Naive thymus-derived CD8-positive, alpha-beta T cell (primary cell): ENCODE data around the gene QSOX2. TPM values are rescaled to one million over a fixed set of nuclear protein-coding genes. Genes with fewer than 3 reads are reported as not detected.

Experiments
- ATAC-seq, 2 donors: fragments of 150-1000 bp; cut with Tn5 transposase in 1 of 2; sonication (Bioruptor Pico), chemical (Tn5 transposase) in 1 of 2; 1 replicate in 1 of 2; 2 replicates in 1 of 2; pipeline ENCODE4 v1.10.0; 2021; ENCODE audit warnings: mild to moderate bottlenecking in 2 of 2, moderate library complexity in 2 of 2
- POLR2A ChIA-PET: fragments of 350-600 bp; sonication (Branson Sonifier 250); formaldehyde crosslinking; loops from one replicate; lab custom pipeline; 2021; ENCODE audit warnings: antibody characterized with exemption; lab: Charles Lee
- DNase-seq, 10 donors: peaks; one replicate each; pipeline versions ENCODE4 v3.0.0 to v3.0.0-alpha.2; 2020 to 2022
- H3K27ac Mint-ChIP-seq, 10 donors: one replicate each; pipeline ENCODE4 v1.8.0; 2020 to 2022; ENCODE audit warnings: mild to moderate bottlenecking in 10 of 10, mixed read lengths in 10 of 10, moderate library complexity in 4 of 10, inconsistent platforms in 1 of 10
- H3K27me3 Mint-ChIP-seq, 5 donors: one replicate each; pipeline ENCODE4 v1.8.0; 2021 to 2022; ENCODE audit warnings: mixed read lengths in 5 of 5
- H3K36me3 Mint-ChIP-seq, 3 donors: one replicate each; pipeline ENCODE4 v1.8.0; 2020 to 2022; ENCODE audit warnings: mixed read lengths in 3 of 3, mild to moderate bottlenecking in 2 of 3, inconsistent platforms in 1 of 3
- H3K4me1 Mint-ChIP-seq, 4 donors: one replicate each; pipeline ENCODE4 v1.8.0; 2021 to 2022; ENCODE audit warnings: mixed read lengths in 4 of 4
- H3K4me3 Mint-ChIP-seq, 10 donors: one replicate each; pipeline ENCODE4 v1.8.0; 2020 to 2022; ENCODE audit warnings: mild to moderate bottlenecking in 10 of 10, mixed read lengths in 10 of 10, moderate library complexity in 6 of 10, inconsistent platforms in 1 of 10
- H3K9me3 Mint-ChIP-seq, 9 donors: one replicate each; pipeline ENCODE4 v1.8.0; 2020 to 2022; ENCODE audit warnings: mixed read lengths in 9 of 9, mild to moderate bottlenecking in 3 of 9, inconsistent platforms in 1 of 9, moderate library complexity in 1 of 9
- polyA plus RNA-seq, 3 donors: library from polyadenylated mRNA; unstranded; fragments of 300-500 nt; fragmentation: Illumina TruSeq; gene quantifications; one replicate each; pipeline ENCODE4 v1.2.3, GENCODE V29; 2021
- total RNA-seq, 8 experiments: library from RNA in 2 of 8; stranded (reverse) in 2 of 8; gene quantifications; one replicate each; pipeline ENCODE4 v1.2.3 and lab custom pipeline; 2021 to 2026

Gene QSOX2
- total and polyA plus RNA-seq, 5 experiments from 2014 or later: 0.50 to 15.9 (median 0.86) TPM

DNA sequence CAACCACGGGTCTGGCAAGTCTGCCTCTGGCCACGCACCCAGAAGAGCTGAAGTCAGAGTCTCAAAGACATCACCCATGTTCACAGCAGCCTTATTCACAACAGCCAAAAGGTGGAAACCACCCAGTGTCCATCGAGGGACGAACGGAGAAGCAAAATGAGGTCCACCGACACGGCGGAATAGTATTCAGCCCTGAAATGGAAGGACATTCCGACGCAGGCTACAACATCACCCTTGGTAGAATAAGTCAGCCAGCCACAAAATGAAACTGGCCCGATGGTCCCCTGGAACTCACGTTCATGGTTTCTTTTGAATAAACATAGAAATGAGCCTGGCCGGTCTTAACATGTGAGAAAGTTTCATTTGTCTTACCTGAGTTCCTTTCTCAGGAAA lies 41.4 kb upstream of the QSOX2 start:
- DNase-seq (no peak), ATAC-seq (no peak)
- Mint-ChIP-seq H3K4me3 (no peak overlapping the region), H3K4me1 (peaks cover 6 to 9% (median 7%) of the 10 kb centered on the region in 4 donors), H3K9me3 (no peaks in the 10 kb centered on the region), H3K27me3 (peaks cover 0 to 9% (median 6%) of the 10 kb centered on the region in 5 donors), H3K36me3 (no peaks in the 10 kb centered on the region), H3K27ac (no peak overlapping the region)
- POLR2A ChIA-PET: no interaction called here

DNA sequence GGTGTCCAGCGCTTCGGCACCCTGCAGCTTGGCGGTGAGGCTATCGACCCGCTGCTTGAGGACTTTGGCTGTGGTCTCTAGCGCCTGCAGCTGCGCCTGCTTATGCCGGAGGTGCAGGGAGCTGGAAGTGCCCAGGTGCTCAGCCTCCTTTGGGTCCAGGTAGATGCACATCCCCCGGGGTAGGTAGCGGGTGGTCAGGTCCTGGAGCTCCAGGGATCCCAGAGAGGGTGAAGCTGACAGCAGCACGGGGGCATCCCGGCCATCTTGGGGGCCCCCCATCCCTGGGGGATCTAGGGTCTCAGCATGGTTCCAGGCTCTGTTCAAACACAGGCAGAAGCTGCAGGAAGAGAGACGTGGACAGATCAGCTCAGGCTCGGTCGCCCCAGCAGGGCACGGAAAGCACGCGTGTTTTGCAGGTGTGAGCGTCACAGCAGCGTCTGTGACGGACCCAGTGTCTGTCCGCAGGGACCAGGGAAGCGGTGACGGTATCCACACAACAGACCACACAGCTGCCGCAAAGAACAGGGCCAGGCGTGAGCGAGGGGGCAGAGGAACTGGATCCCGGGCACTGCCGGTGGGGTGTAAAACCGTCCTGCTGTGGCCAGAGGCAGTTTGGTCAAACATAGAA lies 40.9 kb upstream of the QSOX2 start:
- no peak overlapping the region for H3K4me3 Mint-ChIP-seq

DNA sequence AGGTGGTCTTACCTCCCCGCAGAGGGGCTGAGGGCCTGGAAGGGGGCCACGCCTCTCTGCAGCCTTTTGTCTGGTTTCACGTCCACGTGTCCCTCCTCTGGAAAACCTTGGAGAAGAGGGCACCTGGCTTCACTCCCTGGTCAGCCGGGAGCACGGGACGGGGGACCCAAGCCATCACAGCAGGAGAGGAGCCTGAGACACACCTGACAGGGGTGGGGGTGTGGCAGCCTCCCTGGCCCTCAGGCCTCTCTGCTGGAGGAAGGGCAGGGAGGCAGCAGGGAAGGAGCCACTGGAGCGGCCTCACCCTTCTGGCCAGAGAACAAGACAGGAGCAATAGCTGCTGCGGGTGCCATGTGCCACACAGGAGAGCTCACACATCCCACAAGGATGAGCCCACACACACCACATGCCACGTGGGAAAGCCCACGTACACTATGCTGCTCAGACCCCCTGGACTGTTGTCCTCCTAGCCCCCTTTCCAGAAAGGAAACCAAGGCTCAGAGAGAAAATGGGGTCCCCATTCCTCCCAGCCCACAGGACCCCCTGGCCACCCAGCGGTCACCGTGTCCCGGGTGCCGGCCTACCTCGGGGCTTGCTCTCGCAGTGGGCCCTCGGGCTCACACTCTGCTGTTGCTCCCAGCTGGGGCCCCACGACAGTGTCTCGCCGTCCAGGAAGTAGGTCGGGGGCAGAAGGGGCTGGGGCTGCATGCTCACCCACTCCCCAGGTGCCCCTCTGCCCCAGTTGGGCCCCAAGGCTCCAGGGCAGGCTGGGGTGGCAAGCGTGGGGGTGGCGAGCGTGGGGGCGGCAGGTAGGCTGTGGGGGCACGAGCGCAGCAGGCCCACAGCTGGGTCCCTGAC lies 40.1 kb upstream of the QSOX2 start:
- no peaks in the 10 kb centered on the region for H3K9me3 Mint-ChIP-seq
- H3K27me3 Mint-ChIP-seq: peaks cover 0 to 9% (median 7%) of the 10 kb centered on the region in 5 donors
- no peak overlapping the region for H3K4me3 Mint-ChIP-seq
- POLR2A ChIA-PET: no interaction called here
- DNase-seq: no peak
- no peak overlapping the region for H3K27ac Mint-ChIP-seq
- no peak for ATAC-seq
- peaks cover 6 to 9% (median 7%) of the 10 kb centered on the region in 4 donors for H3K4me1 Mint-ChIP-seq
- H3K36me3 Mint-ChIP-seq: no peaks in the 10 kb centered on the region

More for the DNA sequence above, 40.9 kb upstream of the QSOX2 start:
- ATAC-seq: no peak
- DNase-seq: no peak
- POLR2A ChIA-PET: no interaction called here
- no peak overlapping the region for H3K27ac Mint-ChIP-seq
- H3K27me3 Mint-ChIP-seq: peaks cover 0 to 9% (median 7%) of the 10 kb centered on the region in 5 donors
- H3K36me3 Mint-ChIP-seq: no peaks in the 10 kb centered on the region
- no peaks in the 10 kb centered on the region for H3K9me3 Mint-ChIP-seq
- H3K4me1 Mint-ChIP-seq: peaks cover 6 to 9% (median 7%) of the 10 kb centered on the region in 4 donors

GRCh38 chr9:136284951-136285350 lies 39.3 kb upstream of the QSOX2 start:
- POLR2A ChIA-PET: no interaction called here
- Mint-ChIP-seq H3K27ac (no peak overlapping the region), H3K9me3 (no peaks in the 10 kb centered on the region), H3K4me1 (peaks cover 6 to 9% (median 7%) of the 10 kb centered on the region in 4 donors), H3K27me3 (peaks cover 0 to 9% (median 7%) of the 10 kb centered on the region in 5 donors), H3K36me3 (no peaks in the 10 kb centered on the region), H3K4me3 (no peak overlapping the region)
- no peak for DNase-seq
- ATAC-seq: no peak

DNA sequence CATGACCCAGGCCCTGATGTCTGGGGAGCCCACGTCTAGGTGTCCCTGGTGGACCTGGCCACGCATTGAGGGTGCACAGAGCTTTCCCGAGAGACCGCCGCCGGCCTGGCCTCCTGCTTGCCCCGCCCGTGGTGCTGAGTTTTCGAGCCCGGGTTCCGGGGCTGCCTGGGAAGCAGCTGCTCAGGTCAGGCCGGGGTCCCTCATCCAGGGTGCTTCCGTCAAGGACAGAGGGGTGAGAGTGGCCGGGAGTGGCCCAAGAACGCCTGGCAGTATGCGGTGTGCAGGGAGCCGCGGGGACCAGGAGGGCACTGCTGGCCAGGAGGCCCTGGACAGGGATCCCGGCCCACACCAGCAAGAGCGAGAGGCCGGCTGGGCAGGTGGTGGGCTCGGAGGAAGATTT lies 38.7 kb upstream of the QSOX2 start:
- Mint-ChIP-seq H3K9me3 (no peaks in the 10 kb centered on the region), H3K4me1 (peaks cover 6 to 9% (median 7%) of the 10 kb centered on the region in 4 donors), H3K27me3 (peaks cover 0 to 9% (median 7%) of the 10 kb centered on the region in 5 donors), H3K27ac (no peak overlapping the region), H3K36me3 (no peaks in the 10 kb centered on the region), H3K4me3 (no peak overlapping the region)
- peak in 1 of 2 donors; percentile 8 for ATAC-seq
- POLR2A ChIA-PET: no interaction called here
- DNase-seq: no peak

GRCh38 chr9:136283291-136284235 lies 38.0 kb upstream of the QSOX2 start:
- H3K4me3 Mint-ChIP-seq: peak overlapping the region in 3 of 10 donors; percentile 23 to 64 (median 43)
- POLR2A ChIA-PET: no interaction called here
- DNase-seq: peak; percentile 48 to 81 (median 66)
- no peaks in the 10 kb centered on the region for H3K9me3 Mint-ChIP-seq
- H3K4me1 Mint-ChIP-seq: peaks cover 6 to 9% (median 7%) of the 10 kb centered on the region in 4 donors
- H3K27me3 Mint-ChIP-seq: peaks cover 0 to 9% (median 7%) of the 10 kb centered on the region in 5 donors
- peak; percentile 96 to 99 for ATAC-seq
- H3K36me3 Mint-ChIP-seq: no peaks in the 10 kb centered on the region
- H3K27ac Mint-ChIP-seq: no peak overlapping the region

- no peak overlapping the region for H3K4me3 Mint-ChIP-seq
- H3K27ac Mint-ChIP-seq: no peak overlapping the region
- no peaks in the 10 kb centered on the region for H3K9me3 Mint-ChIP-seq
- ATAC-seq (no peak), DNase-seq (no peak)
- peaks cover 4 to 9% (median 6%) of the 10 kb centered on the region in 4 donors for H3K4me1 Mint-ChIP-seq
- POLR2A ChIA-PET: no interaction called here
- H3K36me3 Mint-ChIP-seq: no peaks in the 10 kb centered on the region
- peaks cover 0 to 9% (median 5%) of the 10 kb centered on the region in 5 donors for H3K27me3 Mint-ChIP-seq
Measured at GRCh38 chr9:136282272-136282861, 36.8 kb upstream of the QSOX2 start.

GRCh38 chr9:136281421-136282271 lies 36.0 kb upstream of the QSOX2 start:
- H3K36me3 Mint-ChIP-seq: no peaks in the 10 kb centered on the region
- no peak overlapping the region for H3K4me3 Mint-ChIP-seq
- no peak overlapping the region for H3K27ac Mint-ChIP-seq
- peaks cover 3 to 9% (median 6%) of the 10 kb centered on the region in 4 donors for H3K4me1 Mint-ChIP-seq
- DNase-seq: no peak
- ATAC-seq: no peak
- peaks cover 0 to 9% (median 4%) of the 10 kb centered on the region in 5 donors for H3K27me3 Mint-ChIP-seq
- POLR2A ChIA-PET: no interaction called here
- H3K9me3 Mint-ChIP-seq: no peaks in the 10 kb centered on the region

DNA sequence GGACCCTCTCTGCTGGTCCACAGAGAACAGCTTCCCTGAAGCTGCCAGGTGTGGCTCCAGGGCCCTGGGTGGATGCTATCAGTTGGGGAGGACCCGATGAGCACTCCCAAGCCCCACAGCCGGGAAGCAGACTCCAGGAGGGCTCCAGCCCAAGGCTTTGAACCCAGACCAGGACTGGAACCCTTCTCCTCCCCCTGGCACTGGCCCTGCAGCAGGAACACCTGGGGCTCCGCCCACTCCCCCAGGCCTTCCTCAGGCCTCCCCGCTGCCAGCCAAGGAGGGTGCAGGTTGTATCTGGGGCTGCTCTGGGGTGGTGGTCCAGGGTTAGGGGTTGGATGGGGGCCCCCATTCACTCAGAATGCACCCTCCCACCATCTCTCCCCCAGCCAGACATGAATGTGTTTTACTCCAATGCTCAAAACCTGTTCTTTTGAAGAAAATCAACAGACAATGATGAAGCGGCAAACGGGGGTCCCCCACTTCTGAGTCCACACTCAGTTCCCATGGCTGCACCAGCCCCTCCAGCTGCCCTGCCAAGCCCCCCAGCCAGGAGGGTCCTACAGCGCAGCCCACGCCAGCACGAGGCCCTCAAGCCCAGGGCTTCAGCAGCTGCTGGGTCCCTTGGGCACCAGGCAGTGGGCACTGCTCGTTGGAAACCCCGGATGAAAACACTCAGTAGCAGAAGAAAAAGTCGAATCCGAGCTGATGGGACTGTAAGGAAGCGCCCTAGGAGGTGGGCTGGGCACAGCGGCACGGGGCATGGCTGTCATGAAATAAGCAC lies 35.1 kb upstream of the QSOX2 start:
- POLR2A ChIA-PET: no interaction called here
- Mint-ChIP-seq H3K27ac (no peak overlapping the region), H3K4me3 (no peak overlapping the region), H3K27me3 (peaks cover 0 to 9% (median 4%) of the 10 kb centered on the region in 5 donors), H3K36me3 (no peaks in the 10 kb centered on the region), H3K9me3 (no peaks in the 10 kb centered on the region), H3K4me1 (peaks cover 3 to 9% (median 6%) of the 10 kb centered on the region in 4 donors)
- no peak for DNase-seq
- ATAC-seq: no peak

DNA sequence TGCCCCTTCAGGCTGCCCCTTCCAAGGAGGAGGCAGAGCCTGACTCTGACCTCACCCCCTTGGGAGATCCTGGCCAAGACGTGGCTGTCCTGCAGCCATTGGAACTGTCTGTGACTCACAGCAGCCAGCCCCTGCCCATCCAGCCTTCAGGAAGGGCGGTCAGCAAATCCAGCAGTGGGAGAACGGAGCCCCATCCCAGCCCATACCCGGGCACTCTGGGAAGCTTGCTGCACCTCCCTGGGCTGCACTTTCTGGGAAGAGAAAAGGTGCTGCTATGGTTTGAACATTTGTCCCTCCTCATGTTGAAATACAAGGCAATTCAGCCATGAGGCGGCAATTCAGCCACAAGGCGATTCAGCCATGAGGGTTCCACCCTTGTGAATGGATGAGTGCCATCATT lies 33.9 kb upstream of the QSOX2 start:
- no peak for ATAC-seq

DNA sequence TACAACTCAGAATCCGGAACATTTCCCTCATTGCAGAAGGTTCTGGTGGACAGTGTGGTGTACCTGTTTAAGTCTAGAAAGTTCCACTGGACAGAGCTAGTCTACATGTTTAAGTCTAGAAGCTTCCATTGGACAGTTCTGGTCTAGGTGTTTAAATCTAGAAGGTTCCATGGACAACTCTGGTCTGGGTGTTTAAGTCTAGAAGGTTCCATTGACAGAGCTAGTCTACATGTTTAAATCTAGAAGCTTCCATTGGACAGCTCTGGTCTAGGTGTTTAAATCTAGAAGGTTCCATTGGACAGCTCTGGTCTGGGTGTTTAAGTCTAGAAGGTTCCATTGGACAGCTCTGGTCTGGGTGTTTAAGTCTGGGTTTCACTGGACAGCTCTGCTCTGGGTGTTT lies 33.3 kb upstream of the QSOX2 start:
- peaks cover 3 to 9% (median 5%) of the 10 kb centered on the region in 4 donors for H3K4me1 Mint-ChIP-seq
- H3K36me3 Mint-ChIP-seq: no peaks in the 10 kb centered on the region
- H3K27me3 Mint-ChIP-seq: peaks cover 0 to 10% (median 4%) of the 10 kb centered on the region in 5 donors
- peak overlapping the region in 1 of 10 donors; percentile 28 for H3K27ac Mint-ChIP-seq
- no peak for DNase-seq
- H3K4me3 Mint-ChIP-seq: no peak overlapping the region
- H3K9me3 Mint-ChIP-seq: no peaks in the 10 kb centered on the region
- ATAC-seq: no peak
- POLR2A ChIA-PET: no interaction called here

More for the DNA sequence above, 33.9 kb upstream of the QSOX2 start:
- DNase-seq: no peak
- POLR2A ChIA-PET: no interaction called here
- Mint-ChIP-seq H3K36me3 (no peaks in the 10 kb centered on the region), H3K27ac (peak overlapping the region in 1 of 10 donors; percentile 28), H3K27me3 (peaks cover 0 to 10% (median 4%) of the 10 kb centered on the region in 5 donors), H3K4me1 (peaks cover 3 to 9% (median 6%) of the 10 kb centered on the region in 4 donors), H3K4me3 (no peak overlapping the region), H3K9me3 (no peaks in the 10 kb centered on the region)
